Mesodermal cell (in vitro differentiated cells): ENCODE measurements around the gene MAGI1.

Source experiments
- H3K27ac ChIP-seq: 2 replicates; pipeline ENCODE4 v1.7.0; 2013; ENCODE audit warnings: mild to moderate bottlenecking, low read depth, low read length, moderate library complexity; ENCODE audit not compliant: severe bottlenecking
- H3K36me3 ChIP-seq: 2 replicates; pipeline ENCODE4 v1.7.1; 2013; ENCODE audit warnings: mild to moderate bottlenecking, low read length, moderate library complexity; ENCODE audit not compliant: control insufficient read depth, insufficient read depth
- H3K4me1 ChIP-seq: one replicate; pipeline ENCODE4 v1.7.1; 2013; ENCODE audit warnings: mild to moderate bottlenecking, low read length; ENCODE audit not compliant: insufficient read depth, control insufficient read depth, poor library complexity, severe bottlenecking
- H3K4me3 ChIP-seq: 2 replicates; pipeline ENCODE4 v1.7.0; 2013; ENCODE audit warnings: low read length, control low read depth, mild to moderate bottlenecking; ENCODE audit not compliant: insufficient read depth, poor library complexity, severe bottlenecking; ENCODE audit errors: extremely low read depth
- H3K9me3 ChIP-seq: 2 replicates; pipeline ENCODE4 v1.7.1; 2013; ENCODE audit warnings: mild to moderate bottlenecking, low read length, moderate library complexity; ENCODE audit not compliant: control insufficient read depth
- WGBS, 2 experiments: methylation state at CpG; one replicate each; pipeline ENCODE4 v1.1.5; 2013; ENCODE audit warnings: missing lambda C conversion rate in 2 of 2; ENCODE audit not compliant: insufficient coverage in 2 of 2; 5-methylcytosine and 5-hydroxymethylcytosine counted together

MAGI1 gene

DNA sequence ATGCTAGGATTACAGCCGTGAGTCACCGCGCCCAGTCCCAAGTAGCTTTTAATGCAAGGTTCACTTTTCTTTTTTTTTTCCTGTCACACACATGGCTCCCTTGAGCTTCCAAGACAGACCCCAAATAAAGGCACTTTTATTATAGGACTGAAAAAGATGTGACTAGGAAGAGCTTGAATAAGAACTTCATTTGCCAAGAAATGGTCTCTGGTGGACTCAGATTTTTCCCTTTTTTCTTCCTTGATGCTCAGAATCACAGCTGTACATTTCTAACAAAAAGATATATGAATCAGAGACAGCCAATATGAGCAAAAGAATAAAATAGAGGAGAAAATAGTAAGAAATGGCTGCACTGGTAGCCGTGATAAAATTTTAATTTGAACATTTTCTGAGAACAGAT is 337.2 kb downstream of the MAGI1 start:
- Histone ChIP-seq H3K36me3 (no peaks in the 10 kb centered on the region), H3K9me3 (no peaks in the 10 kb centered on the region), H3K27ac (no peak overlapping the region), H3K4me1 (no peaks in the 10 kb centered on the region), H3K4me3 (no peak overlapping the region)
- 96 to 100% methylated on average over 4 of the region's 4 CpGs for WGBS, 2 experiments

DNA sequence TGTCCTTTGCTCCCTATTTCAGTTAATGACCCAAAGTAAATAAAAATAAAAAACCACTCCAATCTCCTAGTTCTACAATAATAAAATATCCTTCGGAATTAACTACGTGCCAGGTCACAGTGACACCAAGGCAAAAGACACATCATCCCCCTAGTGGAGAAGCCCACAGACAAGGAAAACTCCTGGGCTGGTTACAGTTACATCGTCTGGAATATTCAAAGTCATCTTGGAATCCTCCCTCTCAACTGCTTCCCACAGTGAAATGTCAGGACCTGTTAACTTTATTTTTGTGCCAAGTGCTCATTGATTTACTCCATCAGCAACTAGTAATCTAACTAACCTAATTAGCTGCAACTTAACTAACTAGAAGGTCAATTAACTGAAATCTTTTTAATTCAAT is 349.3 kb downstream of the MAGI1 start:
- H3K9me3 ChIP-seq: no peaks in the 10 kb centered on the region
- WGBS, 2 experiments: 83 to 84% methylated on average over 3 of the region's 3 CpGs

DNA sequence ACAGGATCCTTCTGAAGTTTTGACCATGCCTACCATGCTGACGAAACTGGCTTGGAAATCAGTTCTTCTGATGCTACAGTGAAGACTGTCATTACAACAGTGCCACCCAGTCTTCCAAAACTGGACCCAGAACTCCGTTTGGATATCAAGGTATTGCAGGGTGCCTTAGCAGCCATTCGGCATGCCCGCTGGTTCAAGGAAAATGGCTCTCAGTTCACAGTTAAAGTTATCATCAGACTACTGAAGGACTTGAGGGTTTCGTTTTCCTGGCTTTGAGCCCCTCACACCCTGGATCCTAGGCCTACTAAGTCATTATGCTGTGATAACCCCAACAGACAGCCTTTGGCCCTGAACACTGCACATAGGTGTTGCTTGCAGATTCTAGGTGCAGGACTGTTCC is 351.0 kb downstream of the MAGI1 start:
- no peaks in the 10 kb centered on the region for H3K9me3 ChIP-seq
- H3K27ac ChIP-seq: no peak overlapping the region
- WGBS, 2 experiments: 97 to 98% methylated on average over 5 of the region's 5 CpGs
- H3K4me3 ChIP-seq: no peak overlapping the region
- no peaks in the 10 kb centered on the region for H3K36me3 ChIP-seq
- H3K4me1 ChIP-seq: peaks cover 12% of the 10 kb centered on the region

More for the DNA sequence above, 349.3 kb downstream of the MAGI1 start:
- peaks cover 12% of the 10 kb centered on the region for H3K4me1 ChIP-seq
- H3K4me3 ChIP-seq: no peak overlapping the region
- no peaks in the 10 kb centered on the region for H3K36me3 ChIP-seq
- H3K27ac ChIP-seq: no peak overlapping the region

DNA sequence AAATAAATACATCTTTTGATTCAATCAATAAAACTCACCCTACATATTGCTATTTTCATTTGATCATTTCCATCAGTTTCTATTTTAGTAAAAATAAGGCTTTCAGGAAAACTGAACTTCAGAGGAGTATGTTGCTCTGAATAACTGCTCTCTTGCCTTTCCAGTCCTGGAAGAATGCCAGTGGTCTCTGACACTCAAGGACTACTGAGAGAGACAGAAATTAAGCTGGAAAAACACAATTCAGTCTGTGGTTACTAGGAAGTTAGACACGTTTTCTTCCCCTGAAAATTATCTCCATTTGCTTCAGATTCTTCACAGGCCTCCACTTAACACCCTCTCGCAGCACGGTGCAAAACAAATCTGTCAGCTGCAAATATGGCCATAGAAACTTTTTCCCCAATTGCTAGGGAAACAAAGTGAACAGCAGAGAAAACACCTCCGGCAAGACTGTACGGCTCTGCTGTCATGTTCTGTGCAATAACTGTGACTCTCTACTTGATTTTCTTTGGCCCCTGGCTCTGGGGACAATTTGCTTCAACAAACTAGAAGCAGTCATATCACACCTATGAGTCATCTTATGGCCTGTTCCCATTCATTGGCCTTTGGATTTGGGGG is 353.0 kb downstream of the MAGI1 start:
- Histone ChIP-seq H3K36me3 (no peaks in the 10 kb centered on the region), H3K9me3 (no peaks in the 10 kb centered on the region), H3K27ac (no peak overlapping the region), H3K4me1 (peaks cover 12% of the 10 kb centered on the region), H3K4me3 (no peak overlapping the region)
- 84 to 88% methylated on average over 5 of the region's 5 CpGs for WGBS, 2 experiments

DNA sequence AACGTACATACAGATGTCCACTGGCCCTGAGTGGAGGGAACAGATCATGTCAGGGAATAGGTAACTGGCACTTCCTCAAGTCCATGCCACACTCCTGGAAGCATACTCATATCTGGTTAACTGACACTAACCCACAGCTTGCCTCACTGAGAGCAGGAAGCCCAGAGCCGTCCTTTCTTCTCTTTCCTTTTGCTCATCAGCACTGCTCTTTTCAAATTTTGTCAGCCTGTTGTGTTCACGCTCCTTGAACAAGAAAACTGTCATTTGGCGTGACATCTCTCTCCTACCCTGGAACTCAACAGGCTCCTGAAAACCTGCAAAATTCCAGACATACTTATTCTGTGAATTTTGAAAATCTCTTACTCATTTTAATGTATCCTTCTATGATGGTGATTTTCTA is 360.2 kb downstream of the MAGI1 start:
- Histone ChIP-seq H3K9me3 (no peaks in the 10 kb centered on the region), H3K4me3 (no peak overlapping the region), H3K36me3 (no peaks in the 10 kb centered on the region), H3K4me1 (peaks cover 19% of the 10 kb centered on the region), H3K27ac (no peak overlapping the region)
- 83 to 89% methylated on average over 4 of the region's 4 CpGs for WGBS, 2 experiments

DNA sequence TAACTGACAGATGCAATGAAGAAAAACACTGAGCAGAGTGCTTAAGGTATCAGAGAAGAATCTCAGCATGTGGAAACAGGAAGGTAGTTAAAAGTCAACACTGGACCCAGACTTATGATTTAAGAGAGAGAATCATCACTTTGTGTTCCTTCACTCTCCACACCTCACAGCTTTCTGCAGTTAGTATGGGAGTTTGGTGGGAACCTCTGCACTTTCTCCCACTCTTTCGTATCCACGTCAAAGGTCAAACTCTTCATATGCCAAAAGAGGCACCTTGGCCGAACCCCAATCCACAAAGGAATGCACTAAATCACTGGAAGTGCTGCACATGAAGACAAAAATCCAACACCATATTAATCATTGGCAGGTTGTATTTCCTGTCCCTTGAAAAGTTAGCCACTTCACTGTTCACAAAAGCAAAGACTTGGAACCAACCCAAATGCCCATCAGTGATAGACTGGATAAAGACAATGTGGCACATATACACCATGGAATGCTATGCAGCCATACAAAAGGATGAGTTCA is 361.2 kb downstream of the MAGI1 start:
- Histone ChIP-seq H3K4me3 (no peak overlapping the region), H3K4me1 (peaks cover 21% of the 10 kb centered on the region), H3K36me3 (no peaks in the 10 kb centered on the region), H3K9me3 (no peaks in the 10 kb centered on the region), H3K27ac (no peak overlapping the region)
- 100% methylated on average over 3 of the region's 3 CpGs; no CpG with 5 or more reads in 1 of the 2 experiments for WGBS, 2 experiments

DNA sequence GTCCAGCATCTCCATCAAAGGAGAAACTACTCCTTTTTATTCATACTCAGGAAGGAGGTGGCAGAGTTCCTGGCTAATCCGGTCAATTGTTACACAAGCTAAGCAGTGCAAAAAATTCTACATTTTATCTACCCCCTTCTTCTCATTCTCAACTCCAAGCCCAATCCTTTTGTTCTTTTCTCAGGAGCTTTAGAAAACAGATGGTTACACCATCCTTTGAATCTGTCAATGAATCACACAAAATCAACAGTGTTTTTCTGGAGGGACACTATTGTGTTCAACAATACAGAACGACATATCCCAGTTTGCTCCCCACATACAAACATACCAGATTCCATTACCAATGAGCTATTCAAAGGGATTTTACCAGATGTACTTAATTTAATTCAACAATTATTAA is 362.1 kb downstream of the MAGI1 start:
- Histone ChIP-seq H3K36me3 (no peaks in the 10 kb centered on the region), H3K4me1 (peaks cover 30% of the 10 kb centered on the region), H3K4me3 (no peak overlapping the region), H3K27ac (no peak overlapping the region), H3K9me3 (no peaks in the 10 kb centered on the region)
- WGBS, 2 experiments: 86 to 100% methylated on average over 1 to 2 of the region's 2 CpGs

DNA sequence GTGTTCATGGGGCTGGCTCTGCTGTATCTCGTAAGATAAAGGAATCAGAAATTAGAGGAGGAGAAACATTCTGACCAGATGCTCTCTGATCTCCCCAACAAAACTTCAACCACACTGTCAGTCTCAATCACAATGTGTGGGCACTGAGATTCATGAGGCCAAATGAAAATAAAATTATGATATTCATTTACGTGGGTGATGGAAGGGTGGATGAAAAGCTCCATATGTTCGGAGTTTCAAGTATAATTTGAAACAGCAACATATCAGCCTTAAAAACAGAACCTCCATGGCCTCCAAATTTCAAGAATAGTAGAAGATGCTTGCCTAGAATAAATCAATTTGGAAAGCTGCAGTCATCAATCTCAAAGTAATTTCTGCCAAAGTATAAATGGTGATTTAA is 363.7 kb downstream of the MAGI1 start:
- Histone ChIP-seq H3K27ac (no peak overlapping the region), H3K36me3 (no peaks in the 10 kb centered on the region), H3K4me3 (no peak overlapping the region), H3K4me1 (peaks cover 36% of the 10 kb centered on the region), H3K9me3 (no peaks in the 10 kb centered on the region)
- WGBS, 2 experiments: 100% methylated on average over 1 of the region's 3 CpGs; no CpG with 5 or more reads in 1 of the 2 experiments

DNA sequence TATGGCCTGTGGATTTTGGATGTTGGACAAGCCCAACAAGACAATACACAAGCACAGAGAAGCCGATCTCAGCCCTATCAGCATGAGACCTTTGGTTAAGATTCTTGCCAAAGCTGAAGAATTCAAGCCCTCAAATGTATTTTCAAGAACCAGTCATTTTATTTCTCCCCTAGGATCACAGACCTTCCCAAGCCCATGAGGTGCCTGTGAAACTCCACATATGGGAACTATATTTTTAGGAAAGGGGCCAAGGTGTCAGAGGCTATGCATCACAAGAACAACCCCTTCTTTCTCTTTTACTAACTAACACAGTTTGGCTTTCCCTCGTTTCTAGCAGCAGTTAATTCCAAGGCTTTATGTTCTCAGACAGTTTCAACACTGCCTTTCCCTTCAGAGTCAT is 364.5 kb downstream of the MAGI1 start:
- no peak overlapping the region for H3K4me3 ChIP-seq
- no peak overlapping the region for H3K27ac ChIP-seq
- no peaks in the 10 kb centered on the region for H3K36me3 ChIP-seq
- no peaks in the 10 kb centered on the region for H3K9me3 ChIP-seq
- peaks cover 38% of the 10 kb centered on the region for H3K4me1 ChIP-seq
- 65 to 75% methylated on average over 1 to 2 of the region's 2 CpGs for WGBS, 2 experiments

DNA sequence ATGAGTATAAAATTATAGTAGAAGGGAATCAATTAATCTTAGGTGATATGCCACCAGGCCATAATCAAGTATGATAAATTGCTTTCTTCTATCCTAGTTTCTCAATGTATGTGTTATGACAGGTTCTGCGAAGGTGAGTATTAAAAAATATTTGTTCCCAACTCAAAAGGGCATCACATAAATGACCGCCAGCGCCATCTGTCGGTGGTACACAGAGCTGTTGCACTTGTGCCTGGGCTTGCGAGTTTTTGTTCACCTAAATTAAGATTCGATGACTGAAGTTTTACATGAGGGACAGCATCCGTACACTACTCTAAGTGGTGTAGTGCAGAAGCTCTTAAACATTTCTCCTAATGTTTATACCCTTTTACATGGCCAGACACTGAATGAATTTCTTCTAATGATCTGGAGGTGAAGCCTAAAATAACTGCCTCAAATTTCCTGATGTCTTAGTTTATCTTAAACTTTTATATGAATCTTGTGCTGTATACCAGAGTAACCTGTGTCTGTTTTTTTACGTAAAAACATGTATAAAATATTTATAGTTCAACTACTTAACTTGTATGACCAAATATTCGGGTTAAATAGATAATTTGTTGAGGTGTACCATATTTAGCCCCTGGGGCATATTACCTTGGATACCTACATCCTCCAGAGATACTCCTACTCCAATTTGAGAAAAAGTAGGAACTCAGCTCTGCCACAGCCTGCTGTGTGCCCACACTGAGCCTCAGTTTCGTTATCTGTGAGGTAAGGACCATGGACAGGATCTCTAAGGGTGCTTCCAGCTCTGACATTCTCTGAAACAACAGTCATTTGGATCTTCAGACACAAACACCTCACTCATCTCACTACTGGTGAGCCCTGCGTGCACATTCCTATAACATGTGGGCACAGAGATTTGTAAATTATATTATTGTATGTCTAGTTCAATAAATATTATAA is 365.6 kb downstream of the MAGI1 start:
- Histone ChIP-seq H3K36me3 (no peaks in the 10 kb centered on the region), H3K4me3 (no peak overlapping the region), H3K4me1 (peaks cover 29% of the 10 kb centered on the region), H3K9me3 (no peaks in the 10 kb centered on the region), H3K27ac (no peak overlapping the region)
- WGBS, 2 experiments: 26 to 44% methylated on average over 2 to 5 of the region's 11 CpGs
